ENCODE results near the gene CTSW. TPM values are rescaled to one million over a fixed set of nuclear protein-coding genes. Genes with fewer than 3 reads are reported as not detected.

The CTSW gene
- polyA plus RNA-seq, 1 donor = 1.3 TPM

- no peak for DNase-seq (ENCODE audit: low read depth)
Observed at GRCh38 chr11:65855927-65856363, 23.7 kb upstream of the CTSW start.

- no peak for DNase-seq (ENCODE audit: low read depth)
Observed at GRCh38 chr11:65856689-65857499, 22.7 kb upstream of the CTSW start.

GRCh38 chr11:65857500-65857852 is 22.2 kb upstream of the CTSW start:
- DNase-seq (ENCODE audit: low read depth) = no peak

GRCh38 chr11:65857853-65858680 is 21.6 kb upstream of the CTSW start, which contains the start of gene CFL1:
CFL1 (minus strand) TSS chr11:65858180; CDS start chr11:65858099, 81 bp downstream.
- peak; percentile 92 for DNase-seq (ENCODE audit: low read depth)

GRCh38 chr11:65858681-65859087 is 21.0 kb upstream of the CTSW start:
- no peak for DNase-seq (ENCODE audit: low read depth)

GRCh38 chr11:65859095-65859811 is 20.4 kb upstream of the CTSW start:
- peak; percentile 83 for DNase-seq (ENCODE audit: low read depth)

GRCh38 chr11:65859812-65860277 is 19.8 kb upstream of the CTSW start:
- no peak for DNase-seq (ENCODE audit: low read depth)

GRCh38 chr11:65860278-65861164 is 19.1 kb upstream of the CTSW start, which contains the start of gene MUS81:
MUS81 (plus strand) TSS chr11:65860433; CDS start chr11:65860754, 321 bp downstream.
- DNase-seq (ENCODE audit: low read depth) = peak; percentile 91

- DNase-seq (ENCODE audit: low read depth) = no peak
Observed at GRCh38 chr11:65861165-65861505, 18.5 kb upstream of the CTSW start.

- DNase-seq (ENCODE audit: low read depth) = no peak
Observed at GRCh38 chr11:65861533-65862183, 18.0 kb upstream of the CTSW start.

- no peak for DNase-seq (ENCODE audit: low read depth)
Observed at GRCh38 chr11:65862191-65862735, 17.4 kb upstream of the CTSW start.

GRCh38 chr11:65862941-65863888 is 16.4 kb upstream of the CTSW start:
- no peak for DNase-seq (ENCODE audit: low read depth)

- DNase-seq (ENCODE audit: low read depth) = no peak
Observed at GRCh38 chr11:65863889-65864705, 15.5 kb upstream of the CTSW start.

GRCh38 chr11:65864706-65865471 is 14.7 kb upstream of the CTSW start:
- no peak for DNase-seq (ENCODE audit: low read depth)

GRCh38 chr11:65865550-65866172 is 14.0 kb upstream of the CTSW start:
- DNase-seq (ENCODE audit: low read depth) = no peak

GRCh38 chr11:65866509-65867283 is 12.9 kb upstream of the CTSW start:
- no peak for DNase-seq (ENCODE audit: low read depth)
